ENCODE measurements around the gene KMT2B. TPM values are rescaled to one million over a fixed set of nuclear protein-coding genes. Genes with fewer than 3 reads are reported as not detected.

Gene KMT2B
- total and polyA plus RNA-seq, 9 of the 15 experiments (the other 6 are each of a cell fraction or from before 2014, with no cell fraction given) = 0.63 to 43.9 (median 8.1) TPM

DNA sequence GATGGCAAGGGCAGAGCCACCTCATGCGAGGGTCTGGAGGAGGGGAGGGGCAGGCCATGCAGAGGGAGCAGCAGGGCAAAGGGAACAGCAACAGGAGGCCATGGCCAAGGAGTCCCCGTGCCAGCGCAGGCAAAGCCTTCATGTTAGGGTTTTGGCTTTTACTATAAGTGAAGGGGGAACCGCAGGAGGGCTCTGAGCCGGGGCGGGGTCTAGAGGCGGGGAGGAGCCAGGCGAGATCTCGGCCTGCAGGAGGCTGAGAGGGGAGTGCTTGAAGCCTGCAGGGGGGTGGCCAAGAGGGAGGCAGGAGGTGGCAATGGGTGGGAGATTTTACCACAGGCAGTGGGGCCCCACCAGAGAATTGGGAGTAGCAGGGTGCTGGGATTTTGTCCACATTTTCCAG, 63.8 kb downstream of the KMT2B start:
- H3K27me3 ChIP-seq (ENCODE audit: control insufficient read depth in 2 of 2, insufficient read depth in 2 of 2, low read length in 2 of 2) = no peaks in the 10 kb centered on the region
- H3K36me3 ChIP-seq (ENCODE audit: control insufficient read depth, insufficient read depth, low read length) = peaks cover 24% of the 10 kb centered on the region; the same call in 2 of the 3 replicates
- H3K4me2 ChIP-seq (ENCODE audit: insufficient read depth, low read length) = no peak overlapping the region
- FAIRE-seq (no peak), DNase-seq (ENCODE audit: extremely low read depth in 1 of 4, low spot score in 3 of 4) (no peak), ATAC-seq (peak; percentile 30; the same call in 1 of the 3 replicates)
- intact Hi-C loops (cut with micrococcal nuclease) (no loop called here), in situ Hi-C loops (cut with MboI) (no loop called here)
- POLR2A ChIA-PET = no interaction called here
- TF ChIP-seq MCM7 (IDR thresholded peaks at IDR 0.05) (no peak), CBFA2T2 (conservative IDR thresholded peaks at IDR 0.05) (no peak), PHF8 (IDR thresholded peaks at IDR 0.05; ENCODE audit: borderline replicate concordance, low read length) (no peak), CLOCK (CRISPR knock-in tag; IDR thresholded peaks at IDR 0.05; ENCODE audit: borderline replicate concordance) (no peak), CREB3L1 (IDR thresholded peaks at IDR 0.05; ENCODE audit: borderline replicate concordance, low read depth) (no peak), ZNF24 (IDR thresholded peaks at IDR 0.05) (no peak), IFI16 (CRISPR knock-in tag; IDR thresholded peaks at IDR 0.05) (no peak), SMARCB1 (IDR thresholded peaks at IDR 0.05; ENCODE audit: insufficient read length, low read depth) (no peak), ZNF449 (CRISPR knock-in tag; IDR thresholded peaks at IDR 0.05) (no peak)
- TF ChIP-seq, protein P1, sequence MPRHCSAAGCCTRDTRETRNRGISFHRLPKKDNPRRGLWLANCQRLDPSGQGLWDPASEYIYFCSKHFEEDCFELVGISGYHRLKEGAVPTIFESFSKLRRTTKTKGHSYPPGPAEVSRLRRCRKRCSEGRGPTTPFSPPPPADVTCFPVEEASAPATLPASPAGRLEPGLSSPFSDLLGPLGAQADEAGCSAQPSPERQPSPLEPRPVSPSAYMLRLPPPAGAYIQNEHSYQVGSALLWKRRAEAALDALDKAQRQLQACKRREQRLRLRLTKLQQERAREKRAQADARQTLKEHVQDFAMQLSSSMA (CRISPR knock-in tag; IDR thresholded peaks at IDR 0.05) = no peak
- WGBS (ENCODE audit: insufficient coverage, low coverage, missing lambda C conversion rate) = 61% methylated on average over 7 of the region's 9 CpGs
- no peak overlapping the region for H3K27ac ChIP-seq (ENCODE audit: extremely low read depth, low read depth, low read length)
- H2AFZ ChIP-seq (ENCODE audit: low read depth, low read length) = no peak overlapping the region
- CTCF ChIA-PET (ENCODE audit: low intra/inter-chr PET ratio) = no interaction called here
- H3K4me3 ChIP-seq = no peak overlapping the region
- no peaks in the 10 kb centered on the region for H3K9me1 ChIP-seq (ENCODE audit: control insufficient read depth, insufficient read depth, low read length)
- no TSS peak for BruUV-seq (replicated peaks)
- peaks cover 0 to 35% of the 10 kb centered on the region in 2 experiments; a peak in 3 of 5 replicates for H3K4me1 ChIP-seq (replicated peaks in 1 of 2; ENCODE audit: control insufficient read depth in 2 of 2, insufficient read depth in 2 of 2, low read length in 2 of 2)
- no peaks in the 10 kb centered on the region for H3K79me2 ChIP-seq (ENCODE audit: control insufficient read depth, insufficient read depth, low read length)
- no peaks in the 10 kb centered on the region for H4K20me1 ChIP-seq (replicated peaks; ENCODE audit: control insufficient read depth, insufficient read depth, low read length)
- peak overlapping the region in 1 of 2 experiments; percentile 31; a peak in 1 of 4 replicates for H3K9ac ChIP-seq (ENCODE audit: insufficient read depth in 1 of 2, low read depth in 2 of 2, low read length in 2 of 2)
- no peaks in the 10 kb centered on the region for H3K9me3 ChIP-seq (replicated peaks; ENCODE audit: control insufficient read depth, insufficient read depth, low read depth, low read length)

Measured in K562 (cell line).